ENCODE data around the gene ASTE1.

Gene ASTE1

DNA sequence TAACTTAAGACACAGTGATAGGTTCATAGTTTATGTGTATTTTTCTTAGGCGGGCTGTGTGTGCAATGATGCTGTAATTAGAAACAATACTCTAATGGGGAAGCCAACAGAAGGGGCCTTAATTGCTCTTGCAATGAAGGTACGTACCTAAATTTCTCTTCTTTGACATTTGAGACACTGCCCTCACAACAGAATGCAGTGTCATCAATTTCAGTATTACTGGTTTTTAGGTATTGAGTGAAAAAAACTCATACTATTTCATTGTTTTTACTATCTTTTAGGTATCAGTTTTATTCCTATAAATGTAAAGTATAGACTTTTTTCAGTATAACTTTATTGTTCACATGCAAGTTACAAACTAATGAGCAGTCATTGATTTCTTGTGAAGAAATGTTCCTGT lies 59.3 kb downstream of the ASTE1 start:
- H3K4me1 ChIP-seq, result no peaks in the 10 kb centered on the region
- peaks cover 58 to 72% (median 61%) of the 10 kb centered on the region in 3 donors for H3K36me3 ChIP-seq
- no peak overlapping the region for H3K4me3 ChIP-seq
- no peaks in the 10 kb centered on the region for H3K27me3 ChIP-seq
- intact Hi-C loops (cut with DNase I; ENCODE audit: low total_unique reads), result no loop called here
- no peaks in the 10 kb centered on the region for H3K9me3 ChIP-seq
- no peak overlapping the region for H3K27ac ChIP-seq
- TF ChIP-seq, protein P1, sequence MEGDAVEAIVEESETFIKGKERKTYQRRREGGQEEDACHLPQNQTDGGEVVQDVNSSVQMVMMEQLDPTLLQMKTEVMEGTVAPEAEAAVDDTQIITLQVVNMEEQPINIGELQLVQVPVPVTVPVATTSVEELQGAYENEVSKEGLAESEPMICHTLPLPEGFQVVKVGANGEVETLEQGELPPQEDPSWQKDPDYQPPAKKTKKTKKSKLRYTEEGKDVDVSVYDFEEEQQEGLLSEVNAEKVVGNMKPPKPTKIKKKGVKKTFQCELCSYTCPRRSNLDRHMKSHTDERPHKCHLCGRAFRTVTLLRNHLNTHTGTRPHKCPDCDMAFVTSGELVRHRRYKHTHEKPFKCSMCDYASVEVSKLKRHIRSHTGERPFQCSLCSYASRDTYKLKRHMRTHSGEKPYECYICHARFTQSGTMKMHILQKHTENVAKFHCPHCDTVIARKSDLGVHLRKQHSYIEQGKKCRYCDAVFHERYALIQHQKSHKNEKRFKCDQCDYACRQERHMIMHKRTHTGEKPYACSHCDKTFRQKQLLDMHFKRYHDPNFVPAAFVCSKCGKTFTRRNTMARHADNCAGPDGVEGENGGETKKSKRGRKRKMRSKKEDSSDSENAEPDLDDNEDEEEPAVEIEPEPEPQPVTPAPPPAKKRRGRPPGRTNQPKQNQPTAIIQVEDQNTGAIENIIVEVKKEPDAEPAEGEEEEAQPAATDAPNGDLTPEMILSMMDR (IDR thresholded peaks at IDR 0.05), result no peak
- DNase-seq, result no peak

DNA sequence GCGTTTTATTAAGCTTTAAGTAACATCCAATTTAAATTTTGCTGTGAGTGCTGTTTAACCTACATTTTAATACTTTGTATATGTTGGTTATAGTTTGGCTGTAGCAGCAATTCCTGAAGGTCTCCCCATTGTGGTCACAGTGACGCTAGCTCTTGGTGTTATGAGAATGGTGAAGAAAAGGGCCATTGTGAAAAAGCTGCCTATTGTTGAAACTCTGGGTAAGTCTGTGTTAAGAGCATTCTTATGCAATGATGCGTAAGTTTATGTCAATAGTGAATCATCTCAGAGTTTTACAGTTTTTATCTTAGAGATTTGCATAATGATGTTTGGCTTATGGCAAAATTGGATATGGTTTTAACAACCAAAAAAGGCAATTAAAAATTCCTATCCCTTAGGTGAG lies 62.7 kb downstream of the ASTE1 start:
- no peaks in the 10 kb centered on the region for H3K9me3 ChIP-seq
- DNase-seq, result no peak
- TF ChIP-seq, protein P1 (IDR thresholded peaks at IDR 0.05), result no peak
- H3K4me3 ChIP-seq, result no peak overlapping the region
- H3K27me3 ChIP-seq, result no peaks in the 10 kb centered on the region
- H3K4me1 ChIP-seq, result no peaks in the 10 kb centered on the region
- intact Hi-C loops (cut with DNase I; ENCODE audit: low total_unique reads), result no loop called here
- no peak overlapping the region for H3K27ac ChIP-seq
- H3K36me3 ChIP-seq, result peaks cover 46 to 61% (median 48%) of the 10 kb centered on the region in 3 donors
